GM19351 (cell line): Measurements from ENCODE around the gene RPLP2.

Experiments used
- ATAC-seq: cut with Tn5 transposase; IDR thresholded peaks from one replicate; pipeline ENCODE4 v1.9.1; 2021; ENCODE audit warnings: mild to moderate bottlenecking, moderate library complexity; ENCODE audit not compliant: unreplicated experiment

RPLP2 gene

GRCh38 chr11:773425-773824, 36.3 kb upstream of the RPLP2 start:
- ATAC-seq = no peak

- ATAC-seq = no peak
Observed at GRCh38 chr11:773830-774229, 35.9 kb upstream of the RPLP2 start.

DNA sequence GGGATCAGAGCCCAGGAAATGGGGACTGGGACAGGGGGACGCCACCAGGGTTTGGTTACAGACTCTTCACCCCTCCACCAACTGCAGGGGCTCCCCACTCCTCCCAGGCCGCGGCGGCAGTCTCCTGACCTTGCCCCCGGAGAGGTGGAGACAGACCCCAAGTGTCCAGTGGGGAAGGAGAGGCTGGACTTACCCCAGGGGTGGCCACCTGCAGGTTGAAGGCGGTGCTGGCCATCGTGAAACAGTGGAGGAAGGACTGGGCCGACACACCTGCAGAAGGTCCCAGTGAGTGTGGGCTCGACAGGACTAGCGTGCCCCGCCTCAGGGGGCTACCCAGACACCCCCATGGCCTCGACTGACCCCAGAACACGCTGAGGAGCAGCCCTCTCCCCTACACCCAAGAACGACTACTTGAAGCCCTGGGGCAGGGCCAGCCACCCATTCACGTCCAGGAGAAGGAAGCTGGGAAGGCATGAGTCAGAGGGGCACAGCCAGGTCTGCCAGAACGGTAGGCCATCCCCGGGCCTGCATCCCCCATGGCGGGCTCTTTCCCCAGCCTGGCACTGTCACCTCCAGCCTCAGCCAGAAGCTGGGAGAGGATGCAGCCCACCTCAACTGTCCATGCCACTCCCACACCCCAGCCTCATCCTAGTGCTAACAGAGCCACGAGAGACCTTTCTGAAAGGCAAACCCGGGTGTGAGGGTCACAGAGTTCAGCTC, 34.7 kb upstream of the RPLP2 start:
- ATAC-seq = no peak

GRCh38 chr11:776263-776560, 33.6 kb upstream of the RPLP2 start:
- ATAC-seq = no peak

- peak; percentile 34 for ATAC-seq
Observed at GRCh38 chr11:776561-777287, 33.0 kb upstream of the RPLP2 start.

DNA sequence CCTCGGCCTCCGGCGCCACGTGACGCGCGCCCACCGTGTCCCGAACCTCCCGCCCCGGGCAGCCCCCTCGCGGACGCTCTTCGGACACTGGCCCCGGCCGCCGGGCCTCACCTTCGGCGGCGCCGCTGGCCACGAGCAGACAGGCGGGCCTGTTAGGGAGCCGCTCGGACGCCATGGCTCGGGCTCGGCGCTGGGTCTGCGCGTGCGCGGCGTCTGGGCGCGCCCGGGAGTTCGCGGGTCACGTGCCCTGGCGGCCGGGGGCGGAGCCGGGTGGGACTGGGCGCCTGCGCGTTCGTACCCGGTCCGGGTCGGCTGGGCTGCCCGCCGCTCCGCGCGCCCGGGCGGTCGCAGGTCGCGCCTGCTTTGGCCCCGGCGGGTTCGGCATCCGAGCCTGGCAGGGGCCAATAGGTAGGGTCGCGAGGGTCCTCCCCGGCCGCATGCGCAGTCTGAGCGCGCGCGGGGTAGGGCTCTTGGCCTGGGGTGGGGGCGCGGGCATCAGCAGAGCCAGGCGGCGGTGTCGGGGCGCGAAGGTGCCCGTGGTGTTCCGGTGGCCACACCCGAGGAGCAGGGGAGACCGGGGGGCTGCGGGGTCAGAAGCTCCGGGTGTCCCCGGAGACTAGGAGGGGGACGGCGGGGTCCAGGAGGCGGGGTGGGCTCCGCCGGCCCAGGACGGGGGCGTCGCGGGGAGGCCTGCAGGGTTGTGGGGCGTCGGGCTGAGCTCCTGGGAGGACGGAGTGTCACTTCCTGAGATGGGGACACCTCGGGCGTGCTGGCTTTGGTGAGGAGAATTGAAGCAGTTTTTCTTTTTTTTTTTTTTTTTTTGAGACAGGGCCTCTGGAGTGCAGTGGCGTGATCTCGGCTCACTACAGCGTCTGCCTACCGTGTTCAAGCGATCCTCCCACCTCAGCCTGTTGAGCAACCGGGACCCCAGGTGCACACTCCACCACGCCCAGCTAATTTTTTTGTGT, 32.2 kb upstream of the RPLP2 start, which contains the start of gene GATD1:
GATD1 (minus strand) TSS at position 200 of the 968 bp plus-strand sequence; CDS start at position 175, 25 bp downstream.
- peak; percentile 79 for ATAC-seq

DNA sequence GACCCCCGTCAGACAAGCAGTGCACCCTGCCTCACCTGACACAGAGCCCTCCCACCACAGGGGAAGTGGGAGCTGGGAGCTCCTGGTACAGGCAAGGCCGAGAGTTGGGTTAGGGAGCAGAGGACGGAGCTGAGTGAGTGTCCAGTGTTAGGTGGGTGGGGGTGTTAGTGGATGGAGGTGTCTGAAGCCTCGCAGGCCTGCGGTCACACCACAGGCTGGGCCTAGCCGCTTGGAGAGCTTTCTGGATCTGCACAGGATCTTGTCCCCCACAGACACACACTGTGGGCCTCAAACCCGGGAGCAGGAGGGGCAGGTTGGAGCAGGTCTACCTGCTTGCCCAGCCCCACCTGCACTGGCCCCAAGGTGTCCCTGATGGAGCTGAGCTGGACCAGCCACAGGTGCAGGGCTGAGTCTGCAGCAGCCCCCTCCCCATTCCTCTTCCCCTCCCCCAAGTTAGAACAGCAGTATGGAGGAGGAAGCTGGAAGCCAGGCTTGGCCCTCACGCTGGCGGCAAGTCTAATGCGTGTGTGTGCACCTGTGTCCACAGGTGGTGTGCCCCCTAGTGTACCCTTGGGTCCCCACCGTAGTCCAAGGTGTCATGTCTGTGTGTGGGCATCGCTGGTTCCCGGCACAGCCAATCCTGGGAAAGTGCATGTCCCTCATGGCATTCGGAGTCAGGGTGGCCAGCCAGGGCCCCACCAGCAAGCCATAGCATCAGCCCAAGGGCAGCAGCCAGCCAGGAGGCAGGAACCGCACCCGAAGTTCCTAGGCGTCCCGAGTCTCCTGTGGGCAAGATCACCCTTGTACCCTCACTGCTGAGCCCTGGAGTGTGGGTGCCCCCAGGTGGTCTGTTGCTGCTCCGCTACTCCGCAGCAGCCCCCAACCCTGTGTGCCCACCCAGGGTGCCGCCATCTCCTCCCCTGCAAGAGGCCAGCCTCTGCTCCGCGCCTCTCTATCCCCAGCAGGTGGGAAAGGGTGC, 30.5 kb upstream of the RPLP2 start:
- no peak for ATAC-seq

GRCh38 chr11:779955-780532, 29.7 kb upstream of the RPLP2 start:
- no peak for ATAC-seq

GRCh38 chr11:782264-783174, 27.2 kb upstream of the RPLP2 start:
- no peak for ATAC-seq

DNA sequence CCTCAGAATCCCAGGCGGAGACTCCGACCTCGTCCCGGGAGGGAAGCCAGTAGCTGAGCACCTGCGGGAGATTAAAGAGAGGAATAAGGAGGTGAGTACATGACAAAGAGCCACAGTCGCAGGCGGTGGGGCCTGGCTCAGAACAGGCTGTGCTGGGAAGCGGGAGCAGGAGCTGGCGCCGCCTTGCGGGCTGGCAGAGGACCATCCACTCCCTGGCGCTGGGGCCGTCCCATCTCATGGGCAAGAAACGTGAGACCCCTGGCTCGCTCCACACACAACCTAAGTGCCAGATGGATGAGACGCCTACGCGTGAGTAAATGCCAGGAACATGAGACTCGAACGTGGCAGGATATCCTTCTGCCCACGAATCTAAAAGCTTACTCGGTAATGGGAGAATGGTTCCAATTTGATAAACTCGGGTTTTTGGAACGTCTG, 26.2 kb upstream of the RPLP2 start:
- ATAC-seq = no peak

DNA sequence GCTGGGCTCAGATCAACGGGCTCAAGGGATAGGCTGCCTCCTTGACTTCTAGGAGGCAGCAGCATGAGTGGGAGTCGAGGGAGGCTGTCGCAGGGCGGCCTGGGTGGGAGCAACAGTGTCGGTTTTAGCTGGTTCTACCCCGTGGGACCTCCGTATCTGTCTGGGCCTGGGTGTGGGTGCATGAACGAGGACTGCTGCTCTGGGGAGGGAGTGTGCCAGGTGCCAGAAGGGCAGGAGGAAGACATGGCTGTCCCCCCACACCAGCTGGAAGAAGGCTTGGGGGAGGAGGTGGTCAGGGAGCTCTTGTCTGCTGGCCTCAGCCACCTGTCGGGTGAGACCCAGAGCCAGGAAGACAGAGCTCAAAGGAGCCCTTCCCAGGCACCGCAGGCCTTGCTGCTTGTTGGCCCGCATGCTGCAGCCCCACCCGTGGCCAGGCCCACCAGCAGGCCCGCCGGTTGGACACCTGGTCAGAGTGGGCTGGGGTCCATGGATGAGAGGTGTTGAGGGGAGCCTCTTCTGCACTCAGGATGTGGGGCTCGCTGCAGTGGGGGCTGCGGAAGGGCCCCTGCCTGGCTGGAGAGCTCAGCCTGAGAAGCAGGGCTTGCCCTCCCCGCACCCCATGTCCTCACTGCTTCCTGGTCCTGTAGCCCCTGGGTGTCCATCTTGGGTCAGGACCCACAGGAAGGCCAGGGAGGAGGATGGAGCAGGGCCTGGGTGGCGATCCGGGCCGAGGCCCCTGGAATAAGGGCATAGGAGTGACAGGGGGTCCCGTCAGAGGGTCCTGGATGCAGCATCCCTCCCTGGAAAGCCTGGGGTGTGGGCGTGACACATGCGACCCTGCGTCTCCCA, 23.3 kb upstream of the RPLP2 start:
- no peak for ATAC-seq

GRCh38 chr11:787084-787675, 22.6 kb upstream of the RPLP2 start:
- no peak for ATAC-seq

DNA sequence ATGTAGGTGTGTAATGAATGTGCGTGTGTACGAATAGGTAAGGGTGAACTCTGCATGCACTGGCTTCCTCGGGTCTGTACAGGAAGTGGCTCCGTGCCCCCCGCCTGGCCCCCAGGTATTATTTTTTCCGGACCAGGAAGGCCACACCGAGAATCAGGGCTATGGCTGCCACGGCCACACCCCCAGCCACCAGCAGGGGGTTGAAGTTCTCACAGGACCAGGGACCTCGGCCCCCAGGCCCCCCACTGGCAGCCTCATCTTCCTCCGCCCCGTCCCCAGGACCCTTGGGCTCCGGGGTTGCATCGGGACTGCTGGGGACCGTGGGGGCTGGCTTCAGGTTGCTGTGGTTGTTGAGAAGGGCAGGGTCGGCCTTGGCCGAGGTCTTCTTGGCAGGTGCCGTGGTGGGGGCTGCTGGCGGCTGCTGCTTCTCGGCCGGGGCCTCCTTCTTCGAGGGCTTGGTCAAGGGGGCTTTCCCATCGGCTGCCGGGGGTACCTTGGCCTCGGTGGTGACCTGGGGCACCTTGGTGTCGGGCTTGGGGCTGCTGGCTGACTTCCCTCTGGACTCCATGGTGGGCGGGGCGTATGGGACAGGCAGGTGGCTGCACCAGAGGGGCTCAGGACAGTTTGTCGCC, 21.6 kb upstream of the RPLP2 start:
- ATAC-seq = no peak

GRCh38 chr11:788953-789940, 20.5 kb upstream of the RPLP2 start:
- no peak for ATAC-seq

GRCh38 chr11:789943-790342, 19.8 kb upstream of the RPLP2 start, which contains the start of gene CEND1:
Gene CEND1, minus strand, starts transcription at chr11:790090. Its CDS starts 1,514 bp downstream, at chr11:788576.
- no peak for ATAC-seq
